Keratinocyte (primary cell): ENCODE results near the gene NMNAT2.

Experiments used
- EZH2 ChIP-seq: IDR thresholded peaks from one replicate; pipeline ENCODE4 v1.6.1; 2012; ENCODE audit warnings: inconsistent platforms, mild to moderate bottlenecking, low read length, moderate library complexity
- TF ChIP-seq, protein P1 (sequence below), 3 experiments: IDR thresholded peaks in 1 of 3; conservative IDR thresholded peaks in 1 of 3; optimal IDR thresholded peaks in 1 of 3; 2 replicates in 2 of 3; 3 replicates in 1 of 3; pipeline versions ENCODE3 to v1.5.1; 2011; ENCODE audit warnings: low read length in 3 of 3, mild to moderate bottlenecking in 3 of 3, moderate library complexity in 2 of 3, control low read depth in 1 of 3, inconsistent platforms in 1 of 3; ENCODE audit not compliant: insufficient read depth in 2 of 3; ENCODE audit errors: extremely low read depth in 1 of 3

DNA sequence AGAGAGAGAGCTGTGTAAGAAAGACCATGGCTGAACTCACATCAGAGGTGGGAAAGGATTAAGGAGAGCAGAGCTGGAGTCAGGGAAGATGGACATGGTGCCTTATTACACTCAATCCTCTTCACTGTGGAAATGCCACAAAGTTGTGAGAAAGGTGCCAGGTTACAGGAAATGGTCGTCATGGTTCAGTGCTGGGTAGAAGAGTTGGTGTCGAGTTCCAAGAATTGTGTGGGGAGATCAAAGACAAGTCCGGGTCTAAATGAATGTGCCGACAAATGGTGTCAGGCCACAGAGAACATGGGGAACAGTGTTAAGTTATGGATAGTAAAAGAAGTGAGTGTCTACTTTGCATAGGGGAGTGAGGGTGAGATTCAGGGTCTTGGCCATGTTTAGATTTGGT is 191.2 kb downstream of the NMNAT2 start:
- TF ChIP-seq, protein P1, sequence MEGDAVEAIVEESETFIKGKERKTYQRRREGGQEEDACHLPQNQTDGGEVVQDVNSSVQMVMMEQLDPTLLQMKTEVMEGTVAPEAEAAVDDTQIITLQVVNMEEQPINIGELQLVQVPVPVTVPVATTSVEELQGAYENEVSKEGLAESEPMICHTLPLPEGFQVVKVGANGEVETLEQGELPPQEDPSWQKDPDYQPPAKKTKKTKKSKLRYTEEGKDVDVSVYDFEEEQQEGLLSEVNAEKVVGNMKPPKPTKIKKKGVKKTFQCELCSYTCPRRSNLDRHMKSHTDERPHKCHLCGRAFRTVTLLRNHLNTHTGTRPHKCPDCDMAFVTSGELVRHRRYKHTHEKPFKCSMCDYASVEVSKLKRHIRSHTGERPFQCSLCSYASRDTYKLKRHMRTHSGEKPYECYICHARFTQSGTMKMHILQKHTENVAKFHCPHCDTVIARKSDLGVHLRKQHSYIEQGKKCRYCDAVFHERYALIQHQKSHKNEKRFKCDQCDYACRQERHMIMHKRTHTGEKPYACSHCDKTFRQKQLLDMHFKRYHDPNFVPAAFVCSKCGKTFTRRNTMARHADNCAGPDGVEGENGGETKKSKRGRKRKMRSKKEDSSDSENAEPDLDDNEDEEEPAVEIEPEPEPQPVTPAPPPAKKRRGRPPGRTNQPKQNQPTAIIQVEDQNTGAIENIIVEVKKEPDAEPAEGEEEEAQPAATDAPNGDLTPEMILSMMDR (optimal IDR thresholded peaks at IDR 0.05 in 1 of 3, IDR thresholded peaks at IDR 0.05 in 1 of 3, conservative IDR thresholded peaks at IDR 0.05 in 1 of 3; ENCODE audit: extremely low read depth in 1 of 3, insufficient read depth in 2 of 3, low read length in 3 of 3), result no peak
- no peak for TF ChIP-seq EZH2
